Aorta (tissue), 5 donors: Measurements from ENCODE around the gene CYSTM1. TPM values are rescaled to one million over a fixed set of nuclear protein-coding genes. Genes with fewer than 3 reads are reported as not detected.

Experiments used
- ATAC-seq: fragments of 200-7000 bp; cut with Tn5 transposase; one replicate; pipeline ENCODE4 v1.9.1; 2022; ENCODE audit warnings: moderate library complexity; ENCODE audit not compliant: low FRiP score
- DNase-seq, 2 donors: peaks; one replicate each; pipeline ENCODE4 v3.0.0-alpha.2; 2020
- H3K27ac ChIP-seq, 2 donors: one replicate each; pipeline ENCODE4 v1.5.1; 2013; ENCODE audit warnings: low read length in 2 of 2, mild to moderate bottlenecking in 2 of 2, moderate library complexity in 2 of 2, control low read depth in 1 of 2, inconsistent platforms in 1 of 2, low read depth in 1 of 2
- H3K27me3 ChIP-seq, 2 donors: one replicate each; pipeline ENCODE4 v1.6.1; 2013; ENCODE audit warnings: control low read depth in 1 of 2, low read length in 1 of 2, mild to moderate bottlenecking in 1 of 2, moderate library complexity in 1 of 2; ENCODE audit not compliant: insufficient read depth in 2 of 2, control insufficient read depth in 1 of 2
- H3K36me3 ChIP-seq, 2 donors: one replicate each; pipeline ENCODE4 v1.6.1; 2013; ENCODE audit warnings: control low read depth in 1 of 2, low read length in 1 of 2, mild to moderate bottlenecking in 1 of 2; ENCODE audit not compliant: insufficient read depth in 2 of 2, control insufficient read depth in 1 of 2
- H3K4me1 ChIP-seq, 2 donors: one replicate each; pipeline ENCODE4 v1.6.1; 2013; ENCODE audit warnings: low read length in 2 of 2, control low read depth in 1 of 2, mild to moderate bottlenecking in 1 of 2, moderate library complexity in 1 of 2; ENCODE audit not compliant: insufficient read depth in 2 of 2, control insufficient read depth in 1 of 2
- H3K4me3 ChIP-seq, 2 donors: one replicate each; pipeline ENCODE4 v1.5.1; 2013; ENCODE audit warnings: low read length in 2 of 2, control low read depth in 1 of 2, mild to moderate bottlenecking in 1 of 2
- H3K9me3 ChIP-seq: one replicate; pipeline ENCODE4 v1.6.1; 2013; ENCODE audit warnings: mild to moderate bottlenecking, low read length; ENCODE audit not compliant: control insufficient read depth
- WGBS, 2 donors: extraction: QIAGEN DNeasy Blood & Tissue Kit; methylation state at CpG; one replicate each; pipeline ENCODE4 v1.1.7; 2013; 5-methylcytosine and 5-hydroxymethylcytosine counted together
- intact Hi-C, 2 donors: fragments of 100-400 bp; cut with DNase I; formaldehyde crosslinking; loops; one replicate each; pipeline versions ENCODE4 v1.14.2 to v1.15.0; 2022
- polyA plus RNA-seq, 2 donors: library from polyadenylated mRNA; stranded (reverse); fragments of 200-250 nt; gene quantifications; one replicate each; pipeline ENCODE4 v1.2.3, GENCODE V29; 2013
- total RNA-seq, 2 donors: library from RNA; stranded (reverse); fragmentation: NEBNext Ultra II Directional; extraction: Animal tissue kit (Norgen Biotek cat#: 25700); gene quantifications; one replicate each; pipeline ENCODE4 v1.2.1, GENCODE V29; 2021
- donor health status: healthy with polysubstance abuse.
- donor health status: Bipolar disorder and iron deficiency.
- donor health status: DM: no; HTN: no; CAD: no.
- donor health status: DM: no; HTN: no; CAD: no.
- donor health status: DM: yes; HTN: yes; CAD: no.

Gene CYSTM1
- total and polyA plus RNA-seq, 4 donors, result 44.7 to 179 (median 64.8) TPM

- no peak for DNase-seq
Measured at GRCh38 chr5:140262839-140263238, 87.9 kb downstream of the CYSTM1 start.

GRCh38 chr5:140265845-140266244, 90.9 kb downstream of the CYSTM1 start:
- intact Hi-C loops, result no loop called here
- DNase-seq (no peak), ATAC-seq (no peak)
- Histone ChIP-seq H3K27ac (no peak overlapping the region), H3K4me3 (no peak overlapping the region), H3K36me3 (no peaks in the 10 kb centered on the region), H3K27me3 (no peaks in the 10 kb centered on the region), H3K4me1 (peaks cover 2 to 3% of the 10 kb centered on the region in 2 donors), H3K9me3 (no peaks in the 10 kb centered on the region)
- WGBS, 2 donors, result 93 to 100% methylated on average over 1 of the region's 1 CpG

More at GRCh38 chr5:140262839-140263238, 87.9 kb downstream of the CYSTM1 start:
- H3K4me1 ChIP-seq, result peaks cover 2 to 3% of the 10 kb centered on the region in 2 donors
- no peaks in the 10 kb centered on the region for H3K9me3 ChIP-seq
- no peak for ATAC-seq
- 92 to 93% methylated on average over 3 of the region's 3 CpGs for WGBS, 2 donors
- intact Hi-C loops, result no loop called here
- H3K27ac ChIP-seq, result no peak overlapping the region
- H3K4me3 ChIP-seq, result no peak overlapping the region
- H3K27me3 ChIP-seq, result no peaks in the 10 kb centered on the region
- peaks cover 0 to 2% of the 10 kb centered on the region in 2 donors for H3K36me3 ChIP-seq

- H3K4me3 ChIP-seq, result no peak overlapping the region
Measured at GRCh38 chr5:140266471-140267200, 91.6 kb downstream of the CYSTM1 start.

GRCh38 chr5:140267201-140267540, 92.2 kb downstream of the CYSTM1 start:
- H3K4me1 ChIP-seq, result no peaks in the 10 kb centered on the region
- no peaks in the 10 kb centered on the region for H3K9me3 ChIP-seq
- H3K27me3 ChIP-seq, result no peaks in the 10 kb centered on the region
- no peak overlapping the region for H3K4me3 ChIP-seq
- H3K27ac ChIP-seq, result no peak overlapping the region
- WGBS, 2 donors, result 89 to 92% methylated on average over 3 of the region's 3 CpGs
- DNase-seq (no peak), ATAC-seq (no peak)
- intact Hi-C loops, result no loop called here
- no peaks in the 10 kb centered on the region for H3K36me3 ChIP-seq

More at GRCh38 chr5:140266471-140267200, 91.6 kb downstream of the CYSTM1 start:
- Histone ChIP-seq H3K27me3 (no peaks in the 10 kb centered on the region), H3K27ac (no peak overlapping the region), H3K9me3 (no peaks in the 10 kb centered on the region), H3K4me1 (peaks cover under 1 to 3% of the 10 kb centered on the region in 2 donors), H3K36me3 (no peaks in the 10 kb centered on the region)
- no peak for ATAC-seq
- no peak for DNase-seq
- intact Hi-C loops, result no loop called here
- WGBS, 2 donors, result 87 to 96% methylated on average over 6 of the region's 6 CpGs

- WGBS, 2 donors, result 63 to 68% methylated on average over 9 of the region's 9 CpGs
- no peaks in the 10 kb centered on the region for H3K27me3 ChIP-seq
Measured at GRCh38 chr5:140267559-140268018, 92.6 kb downstream of the CYSTM1 start.

GRCh38 chr5:140270008-140270407, 95.0 kb downstream of the CYSTM1 start:
- no peaks in the 10 kb centered on the region for H3K27me3 ChIP-seq
- H3K9me3 ChIP-seq, result no peaks in the 10 kb centered on the region
- no peaks in the 10 kb centered on the region for H3K36me3 ChIP-seq
- ATAC-seq, result no peak
- H3K4me3 ChIP-seq, result no peak overlapping the region
- intact Hi-C loops, result no loop called here
- H3K4me1 ChIP-seq, result peaks cover 0 to 2% of the 10 kb centered on the region in 2 donors
- H3K27ac ChIP-seq, result no peak overlapping the region
- no peak for DNase-seq

More at GRCh38 chr5:140267559-140268018, 92.6 kb downstream of the CYSTM1 start:
- intact Hi-C loops, result no loop called here
- no peak overlapping the region for H3K27ac ChIP-seq
- H3K4me3 ChIP-seq, result no peak overlapping the region
- no peak for DNase-seq
- no peaks in the 10 kb centered on the region for H3K9me3 ChIP-seq
- H3K36me3 ChIP-seq, result no peaks in the 10 kb centered on the region
- H3K4me1 ChIP-seq, result no peaks in the 10 kb centered on the region
- ATAC-seq, result no peak

- no peaks in the 10 kb centered on the region for H3K27me3 ChIP-seq
- H3K4me1 ChIP-seq, result peaks cover 0 to 2% of the 10 kb centered on the region in 2 donors
- no peaks in the 10 kb centered on the region for H3K36me3 ChIP-seq
- H3K27ac ChIP-seq, result no peak overlapping the region
- ATAC-seq, result no peak
- intact Hi-C loops, result no loop called here
- DNase-seq, result peak in 1 of 2 donors; percentile 54
- H3K9me3 ChIP-seq, result no peaks in the 10 kb centered on the region
- WGBS, 2 donors, result 68% methylated on average over 6 of the region's 6 CpGs
- no peak overlapping the region for H3K4me3 ChIP-seq
Measured at GRCh38 chr5:140273401-140273877, 98.5 kb downstream of the CYSTM1 start.

- peaks cover 0 to 2% of the 10 kb centered on the region in 2 donors for H3K4me1 ChIP-seq
- H3K9me3 ChIP-seq, result no peaks in the 10 kb centered on the region
- no peak for ATAC-seq
- no peaks in the 10 kb centered on the region for H3K27me3 ChIP-seq
- H3K27ac ChIP-seq, result no peak overlapping the region
- no peak for DNase-seq
- intact Hi-C loops, result no loop called here
- no peaks in the 10 kb centered on the region for H3K36me3 ChIP-seq
- H3K4me3 ChIP-seq, result no peak overlapping the region
Measured at GRCh38 chr5:140275837-140276236, 100.8 kb downstream of the CYSTM1 start.

- no peaks in the 10 kb centered on the region for H3K36me3 ChIP-seq
- 97 to 98% methylated on average over 2 of the region's 2 CpGs for WGBS, 2 donors
- H3K4me1 ChIP-seq, result no peaks in the 10 kb centered on the region
- intact Hi-C loops, result no loop called here
- no peak overlapping the region for H3K4me3 ChIP-seq
- DNase-seq, result no peak
- no peak overlapping the region for H3K27ac ChIP-seq
- no peaks in the 10 kb centered on the region for H3K9me3 ChIP-seq
- no peak for ATAC-seq
- no peaks in the 10 kb centered on the region for H3K27me3 ChIP-seq
Measured at GRCh38 chr5:140282266-140282665, 107.3 kb downstream of the CYSTM1 start.
